GM06990 (cell line): ENCODE data around the gene KCNJ10.

Source experiments
- DNase-seq: peaks from one replicate; pipeline ENCODE4 v3.0.0-alpha.2; 2011; ENCODE audit not compliant: insufficient read length; ENCODE audit errors: extremely low read depth
- H3K27me3 ChIP-seq: replicated peaks from 2 replicates; pipeline ENCODE4 v1.6.0; 2011; ENCODE audit warnings: low read length; ENCODE audit not compliant: control insufficient read depth, insufficient read depth
- H3K36me3 ChIP-seq: 2 replicates; pipeline ENCODE4 v1.5.1; 2011; ENCODE audit warnings: low read length; ENCODE audit not compliant: control insufficient read depth, insufficient read depth
- H3K4me3 ChIP-seq: replicated peaks from 2 replicates; pipeline ENCODE4 v1.5.1; 2011; ENCODE audit warnings: low read depth, mild to moderate bottlenecking, control low read depth, low read length
- TF ChIP-seq, protein P1 (sequence below): IDR thresholded peaks from 2 replicates; pipeline ENCODE4 v1.5.1; 2011; ENCODE audit warnings: low read length, control low read depth, mild to moderate bottlenecking, inconsistent platforms; ENCODE audit not compliant: insufficient read depth, poor library complexity, severe bottlenecking

KCNJ10 gene

DNA sequence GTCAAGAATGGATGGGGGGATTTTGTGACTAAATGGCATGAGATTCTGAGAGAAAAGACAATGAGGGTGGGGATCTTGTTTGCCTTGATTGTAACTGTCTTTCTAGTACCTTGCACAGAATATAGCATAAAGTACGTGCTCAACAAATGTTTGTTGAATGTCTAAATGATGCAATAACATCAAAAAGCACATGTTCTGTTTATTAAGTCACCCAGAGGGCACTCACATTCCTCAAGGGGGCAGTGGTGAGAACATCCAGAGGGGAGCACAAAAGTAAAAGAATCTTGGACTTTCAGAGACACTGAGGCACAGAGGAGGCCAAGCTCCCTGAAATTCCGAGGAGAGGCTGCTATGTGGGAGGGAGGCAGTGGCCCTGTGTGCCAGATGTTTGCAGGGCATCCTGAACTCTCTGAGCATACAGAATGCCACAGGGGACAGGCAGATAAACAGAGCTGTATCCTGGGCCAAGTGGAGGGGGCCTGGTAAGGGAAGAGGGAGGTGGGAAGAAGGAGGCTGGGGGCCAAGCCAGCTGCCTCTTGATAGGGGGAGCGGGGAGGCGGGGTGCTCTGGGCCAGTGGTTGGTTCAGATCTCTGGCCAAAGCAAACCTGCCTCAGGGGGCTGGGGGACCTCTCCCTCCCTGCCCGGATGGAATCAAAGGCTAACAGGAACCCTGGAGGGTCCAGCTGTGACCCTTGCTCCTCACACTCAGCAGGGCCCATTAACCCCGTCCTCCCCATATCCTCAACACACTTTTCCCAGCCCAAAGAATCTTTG, 39.1 kb upstream of the KCNJ10 start:
- H3K36me3 ChIP-seq, result no peaks in the 10 kb centered on the region
- no peaks in the 10 kb centered on the region; the same call in 1 of the 2 replicates for H3K27me3 ChIP-seq
- no peak overlapping the region for H3K4me3 ChIP-seq
- no peak for DNase-seq
- TF ChIP-seq, protein P1, sequence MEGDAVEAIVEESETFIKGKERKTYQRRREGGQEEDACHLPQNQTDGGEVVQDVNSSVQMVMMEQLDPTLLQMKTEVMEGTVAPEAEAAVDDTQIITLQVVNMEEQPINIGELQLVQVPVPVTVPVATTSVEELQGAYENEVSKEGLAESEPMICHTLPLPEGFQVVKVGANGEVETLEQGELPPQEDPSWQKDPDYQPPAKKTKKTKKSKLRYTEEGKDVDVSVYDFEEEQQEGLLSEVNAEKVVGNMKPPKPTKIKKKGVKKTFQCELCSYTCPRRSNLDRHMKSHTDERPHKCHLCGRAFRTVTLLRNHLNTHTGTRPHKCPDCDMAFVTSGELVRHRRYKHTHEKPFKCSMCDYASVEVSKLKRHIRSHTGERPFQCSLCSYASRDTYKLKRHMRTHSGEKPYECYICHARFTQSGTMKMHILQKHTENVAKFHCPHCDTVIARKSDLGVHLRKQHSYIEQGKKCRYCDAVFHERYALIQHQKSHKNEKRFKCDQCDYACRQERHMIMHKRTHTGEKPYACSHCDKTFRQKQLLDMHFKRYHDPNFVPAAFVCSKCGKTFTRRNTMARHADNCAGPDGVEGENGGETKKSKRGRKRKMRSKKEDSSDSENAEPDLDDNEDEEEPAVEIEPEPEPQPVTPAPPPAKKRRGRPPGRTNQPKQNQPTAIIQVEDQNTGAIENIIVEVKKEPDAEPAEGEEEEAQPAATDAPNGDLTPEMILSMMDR, result peak; percentile 70

DNA sequence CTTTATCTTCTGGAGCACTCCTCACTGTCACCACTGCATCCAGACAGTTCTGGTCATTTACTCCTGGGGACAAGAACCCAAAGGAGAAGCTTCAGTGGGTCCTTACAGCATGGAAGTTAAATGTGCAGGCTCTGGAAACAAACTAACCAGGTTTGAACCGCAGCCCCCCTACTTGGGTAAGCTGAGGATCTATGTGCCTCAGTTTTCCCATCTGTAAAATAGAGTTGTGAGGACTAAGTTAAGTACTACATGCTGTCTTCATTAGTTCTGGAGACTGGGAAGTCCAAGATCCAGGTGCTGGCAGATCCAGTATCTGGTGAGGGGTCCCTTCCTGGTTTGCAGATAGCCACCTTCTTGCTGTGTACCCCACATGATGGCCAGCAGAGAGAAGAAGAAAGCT, 37.6 kb upstream of the KCNJ10 start:
- H3K4me3 ChIP-seq, result no peak overlapping the region
- H3K36me3 ChIP-seq, result no peaks in the 10 kb centered on the region
- TF ChIP-seq, protein P1, result no peak
- peaks cover 1% of the 10 kb centered on the region; the same call in 1 of the 2 replicates for H3K27me3 ChIP-seq
- DNase-seq, result no peak

DNA sequence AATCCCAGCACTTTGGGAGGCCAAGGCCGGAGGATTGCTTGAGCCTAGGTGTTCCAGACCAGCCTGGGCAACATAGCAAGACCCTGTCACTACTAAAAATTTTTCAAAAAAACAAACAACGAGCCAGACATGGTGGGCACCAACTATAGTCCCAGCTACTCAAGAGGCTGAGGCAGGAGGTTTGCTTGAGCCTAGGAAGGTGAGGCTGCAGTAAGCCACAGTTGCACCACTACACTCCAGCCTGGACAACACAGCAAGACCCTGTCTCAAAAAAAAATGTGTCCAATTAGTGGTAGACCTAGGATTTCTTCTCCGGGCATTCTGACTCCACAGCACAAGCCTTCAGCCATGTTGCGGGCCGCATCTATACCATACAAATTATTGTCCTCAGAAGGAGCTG, 35.2 kb upstream of the KCNJ10 start:
- no peak for DNase-seq
- Histone ChIP-seq H3K27me3 (peaks cover 1% of the 10 kb centered on the region; the same call in 1 of the 2 replicates), H3K36me3 (no peaks in the 10 kb centered on the region), H3K4me3 (no peak overlapping the region)
- TF ChIP-seq, protein P1, result no peak

DNA sequence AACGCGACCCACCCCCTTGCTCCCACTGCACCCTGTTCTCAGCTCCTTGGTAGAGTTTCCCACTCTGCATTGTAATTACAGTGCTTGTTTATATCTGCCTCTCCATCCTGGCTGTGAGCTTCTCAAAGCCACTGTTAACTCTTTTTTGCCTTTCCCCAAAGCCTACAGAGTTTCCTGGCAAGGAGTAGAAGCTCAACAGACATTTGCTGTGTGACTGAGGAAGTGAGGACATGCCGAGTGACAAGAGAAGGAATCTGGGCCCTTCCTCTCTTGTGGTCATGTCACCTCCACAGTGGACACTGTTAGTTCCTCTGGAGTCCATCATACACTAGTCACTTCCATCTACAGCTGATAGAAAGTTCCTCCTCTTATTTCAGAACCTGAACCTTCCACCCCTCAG, 34.5 kb upstream of the KCNJ10 start:
- Histone ChIP-seq H3K4me3 (no peak overlapping the region), H3K27me3 (peaks cover 1% of the 10 kb centered on the region; the same call in 1 of the 2 replicates), H3K36me3 (no peaks in the 10 kb centered on the region)
- no peak for DNase-seq
- TF ChIP-seq, protein P1, result no peak

DNA sequence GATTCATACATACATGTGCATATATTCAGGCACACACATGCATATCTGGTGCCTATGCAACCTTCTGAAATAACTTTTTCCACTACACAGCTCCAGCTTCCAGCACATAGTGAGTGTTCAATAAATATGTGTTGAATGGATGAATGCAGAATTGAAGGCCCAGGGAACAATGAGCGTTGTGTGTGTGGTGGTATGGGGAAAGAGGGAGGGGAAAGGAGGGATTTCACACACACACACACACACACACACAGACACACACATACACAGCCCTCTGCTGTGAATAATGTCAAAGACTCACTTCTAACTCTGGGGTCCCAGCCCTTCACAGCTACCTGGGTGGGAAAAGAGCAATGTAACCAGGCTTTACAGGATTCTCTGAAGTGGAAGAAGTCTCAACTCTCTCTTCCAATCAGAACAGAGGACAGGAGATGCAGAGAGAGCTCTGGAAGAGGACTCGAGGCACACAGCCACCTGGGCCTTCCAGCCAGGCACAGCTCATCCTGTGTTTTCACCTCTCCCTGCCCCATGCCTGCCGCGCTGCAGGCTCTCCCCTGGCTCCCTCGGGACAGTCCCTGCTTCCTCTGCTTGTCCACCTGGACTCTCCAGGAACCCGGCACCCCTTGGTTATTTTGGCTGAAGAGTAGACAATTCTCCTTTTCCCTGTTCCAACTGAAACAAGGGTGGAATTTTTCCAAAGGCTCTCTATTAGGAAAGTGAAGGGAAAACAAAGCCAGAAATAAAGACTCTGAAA, 33.9 kb upstream of the KCNJ10 start:
- no peak for DNase-seq
- TF ChIP-seq, protein P1, result no peak

More for the DNA sequence above, 33.9 kb upstream of the KCNJ10 start:
- peaks cover 1% of the 10 kb centered on the region; the same call in 1 of the 2 replicates for H3K27me3 ChIP-seq
- H3K4me3 ChIP-seq, result no peak overlapping the region
- H3K36me3 ChIP-seq, result no peaks in the 10 kb centered on the region
